Stimulated activated CD4-positive, alpha-beta T cell treated with anti-CD3 and anti-CD28 coated beads, Interleukin-1b, Interleukin-23, amount 100 ng/mL, for 4 hours (primary cell): ENCODE measurements around the gene EBI3.
"Not testable (repeated sequence)": the region's sequence is repeated elsewhere in the genome, so short reads cannot be mapped to it uniquely, and the experiment has no call there.

Experiments used
- DNase-seq, 2 donors: peaks; one replicate each; pipeline ENCODE4 v3.0.0-alpha.2; 2020; ENCODE audit warnings: low read depth in 2 of 2

EBI3 gene

GRCh38 chr19:4200940-4201542, 28.3 kb upstream of the EBI3 start:
- DNase-seq: no peak

DNA sequence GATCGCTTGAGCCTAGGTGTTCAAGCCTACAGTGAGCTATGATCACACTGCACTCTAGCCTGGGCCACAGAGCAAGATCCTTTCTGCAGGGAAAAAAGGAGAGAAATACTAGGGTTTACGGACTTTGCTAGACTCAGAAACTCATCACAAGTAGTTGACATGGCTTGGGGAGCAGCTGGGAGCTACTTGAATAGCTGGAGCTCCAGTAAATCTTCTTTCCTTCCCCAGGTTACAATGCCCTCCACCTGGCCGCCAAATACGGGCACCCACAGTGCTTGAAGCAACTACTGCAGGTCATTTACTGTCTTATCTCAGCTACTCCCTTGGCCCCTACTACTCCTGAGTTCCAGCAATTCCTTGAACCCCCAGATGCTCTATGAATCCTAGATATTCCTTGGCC, 27.5 kb upstream of the EBI3 start:
- DNase-seq: no peak

DNA sequence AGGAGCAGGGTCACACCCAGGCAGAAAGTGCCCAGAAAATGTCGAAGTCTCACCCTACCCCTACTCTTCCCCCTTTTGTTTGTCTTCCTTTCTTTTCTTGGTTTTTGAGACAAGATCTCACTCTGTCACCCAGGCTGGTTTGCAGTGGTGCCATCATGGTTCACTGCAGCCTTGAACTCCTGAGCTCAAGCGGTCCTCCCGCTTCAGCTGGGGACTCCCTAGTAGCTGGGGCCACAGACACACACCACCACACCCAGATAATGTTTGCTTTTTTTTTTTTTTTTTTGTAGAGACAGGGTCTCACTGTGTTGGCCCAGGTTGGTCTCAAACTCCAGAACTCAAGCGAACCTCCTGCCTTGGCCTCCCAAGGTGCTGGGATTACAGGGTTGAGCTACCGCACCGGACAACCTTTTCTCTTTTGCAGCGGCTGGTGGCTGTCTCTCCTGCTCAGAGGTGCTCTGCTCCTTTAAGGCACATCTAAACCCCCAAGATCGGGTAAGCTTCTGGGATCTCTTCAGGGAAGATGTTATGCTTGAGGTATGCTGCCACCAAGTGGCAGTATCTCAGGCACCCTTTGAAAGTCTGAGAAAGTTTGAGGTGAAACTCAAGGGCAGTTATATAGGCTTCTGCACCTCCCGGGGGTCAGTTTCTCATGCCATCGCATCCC, 22.4 kb upstream of the EBI3 start:
- DNase-seq: no peak

DNA sequence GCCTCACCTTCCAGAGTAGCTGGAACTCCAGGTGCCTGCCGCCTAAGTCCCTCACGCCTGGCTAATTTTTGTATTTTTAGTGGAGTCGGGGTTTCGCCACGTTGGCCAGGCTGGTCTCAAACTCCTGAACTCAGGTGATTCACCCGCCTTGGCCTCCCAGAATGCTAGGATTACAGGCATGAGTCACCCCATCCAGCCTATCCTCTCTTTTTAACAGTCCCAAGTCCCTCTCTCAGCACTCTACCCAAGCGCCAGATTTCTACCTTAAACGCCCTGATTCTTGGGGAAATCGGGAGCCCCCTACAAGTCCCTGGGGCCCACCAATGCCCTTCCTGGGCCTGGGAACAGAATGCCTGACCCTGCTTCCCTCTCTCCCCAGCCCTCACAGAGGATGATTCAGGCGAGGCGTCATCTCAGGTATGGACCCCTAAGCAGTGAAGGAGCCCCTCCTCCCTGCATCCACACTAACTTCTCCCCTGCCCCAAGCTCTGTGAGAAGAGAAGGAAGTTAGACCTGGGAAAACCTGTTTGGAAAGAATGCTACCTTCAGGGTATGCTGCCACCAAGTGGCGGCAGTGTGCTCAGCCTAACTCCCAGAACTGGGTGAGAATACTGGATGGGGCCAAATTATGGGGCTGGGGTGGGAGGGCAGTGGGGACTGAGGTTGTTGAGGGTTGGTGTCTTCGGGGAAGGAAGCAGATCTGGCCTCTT, 20.8 kb upstream of the EBI3 start:
- DNase-seq: no peak

- no peak for DNase-seq
Measured at GRCh38 chr19:4210166-4210731, 19.1 kb upstream of the EBI3 start.

DNA sequence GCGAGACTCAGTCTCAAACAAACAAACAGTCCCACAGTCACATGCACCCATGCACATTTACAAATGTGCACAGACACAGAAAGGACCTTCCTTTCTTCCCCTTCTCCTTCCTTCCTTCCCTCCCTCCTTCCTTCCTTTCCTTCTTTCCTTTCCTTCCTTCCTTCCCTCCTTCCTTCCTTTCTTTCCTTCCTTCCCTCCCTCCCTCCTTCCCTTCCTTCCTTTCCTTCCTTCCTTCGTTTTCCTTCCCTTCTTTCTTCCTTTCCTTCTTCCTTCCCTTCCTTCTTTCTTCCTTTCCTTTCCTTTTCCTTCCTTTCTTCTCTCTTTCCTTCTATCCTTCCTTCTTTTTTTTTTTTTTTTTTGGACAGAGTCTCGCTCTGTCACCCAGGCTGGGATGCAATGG, 16.2 kb upstream of the EBI3 start:
- no peak for DNase-seq

DNA sequence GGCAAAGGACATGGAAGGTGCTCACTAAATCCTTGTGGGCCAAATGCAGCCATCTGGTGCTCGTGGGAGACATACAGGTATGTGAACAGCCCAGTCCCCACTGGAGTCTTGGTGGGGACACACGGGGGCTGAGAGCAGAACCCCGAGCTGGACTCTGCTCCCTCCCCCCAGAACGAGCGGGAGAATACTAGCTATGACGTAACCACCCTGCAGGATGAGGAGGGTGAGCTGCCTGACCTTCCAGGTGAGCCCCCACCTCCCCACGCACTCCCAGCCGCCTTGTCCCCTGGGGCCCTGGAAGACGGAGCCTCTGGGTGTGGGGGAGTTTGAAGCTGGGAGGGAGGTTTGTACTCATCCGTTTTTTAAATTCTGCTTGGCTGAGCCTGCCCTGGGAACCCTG, 13.5 kb upstream of the EBI3 start:
- DNase-seq: no peak

DNA sequence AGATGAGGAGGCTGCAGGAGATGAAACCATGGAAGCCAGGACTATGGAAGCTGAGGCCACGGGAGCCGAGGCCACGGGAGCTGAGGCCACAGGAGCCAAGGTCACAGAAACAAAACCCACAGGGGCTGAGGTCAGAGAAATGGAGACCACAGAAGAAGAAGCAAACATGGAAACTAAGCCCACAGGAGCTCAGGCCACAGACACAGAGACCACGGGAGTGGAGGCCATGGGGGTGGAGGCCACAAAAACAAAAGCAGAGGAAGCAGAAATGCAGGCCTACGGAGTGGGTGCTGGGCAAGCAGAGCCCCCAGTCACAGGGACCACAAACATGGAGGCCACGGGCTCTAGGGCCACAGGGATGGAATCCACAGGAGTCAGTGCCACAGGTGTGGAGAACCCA, 12.5 kb upstream of the EBI3 start:
- DNase-seq: no peak

- DNase-seq: no peak
Measured at GRCh38 chr19:4217429-4218264, 11.7 kb upstream of the EBI3 start.

GRCh38 chr19:4218523-4218922, 10.8 kb upstream of the EBI3 start:
- not testable (repeated sequence) for DNase-seq

- DNase-seq: no peak
Measured at GRCh38 chr19:4220188-4220587, 9.1 kb upstream of the EBI3 start.

DNA sequence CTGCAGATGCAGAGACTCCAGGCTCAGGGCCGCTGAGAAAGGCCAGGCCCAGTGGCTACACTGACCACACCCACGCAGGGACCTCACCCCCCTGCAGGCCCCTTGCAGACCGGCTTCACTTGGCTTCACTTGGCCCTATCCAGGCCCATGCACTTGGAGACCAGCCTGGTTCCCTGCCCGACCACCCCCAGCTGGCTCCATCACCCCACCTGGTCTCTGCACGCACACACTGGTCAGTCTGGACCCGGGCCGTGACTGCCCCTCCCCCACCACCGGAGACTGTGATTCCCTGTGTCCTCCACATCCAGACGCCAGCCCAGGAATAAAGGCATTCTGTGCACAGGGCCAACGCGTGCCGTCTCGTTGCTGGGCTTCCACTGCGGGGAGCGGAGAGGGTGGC, 4.9 kb upstream of the EBI3 start:
- no peak for DNase-seq

- DNase-seq: no peak
Measured at GRCh38 chr19:4225885-4226284, 3.4 kb upstream of the EBI3 start.

DNA sequence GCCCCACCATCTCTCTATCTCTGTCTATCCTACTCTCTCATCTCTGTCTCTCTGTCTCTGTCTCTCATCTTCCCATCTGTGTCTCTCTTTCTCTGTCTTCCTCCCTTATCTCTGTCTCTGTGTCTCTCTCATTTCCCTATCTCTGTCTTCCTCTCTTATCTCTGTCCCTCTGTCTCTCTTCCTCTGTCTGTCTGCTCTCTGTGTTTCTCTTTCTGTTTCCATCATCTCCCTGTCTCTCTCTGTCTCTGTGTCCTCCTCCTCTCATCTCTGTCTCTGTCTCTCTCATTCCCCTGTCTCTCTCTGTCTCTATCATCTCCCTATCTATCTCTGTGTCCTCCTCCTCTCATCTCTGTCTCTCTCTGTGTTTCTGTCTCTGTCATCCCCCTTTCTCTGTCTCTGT, 1.6 kb upstream of the EBI3 start:
- no peak for DNase-seq

GRCh38 chr19:4228765-4229178, 551 bp upstream of the EBI3 start:
- DNase-seq: no peak

GRCh38 chr19:4230237-4230636, 914 bp downstream of the EBI3 start:
- not testable (repeated sequence) for DNase-seq

GRCh38 chr19:4231521-4231920, 2.2 kb downstream of the EBI3 start:
- not testable (repeated sequence) for DNase-seq

GRCh38 chr19:4232139-4232538, 2.8 kb downstream of the EBI3 start:
- not testable (repeated sequence) for DNase-seq

DNA sequence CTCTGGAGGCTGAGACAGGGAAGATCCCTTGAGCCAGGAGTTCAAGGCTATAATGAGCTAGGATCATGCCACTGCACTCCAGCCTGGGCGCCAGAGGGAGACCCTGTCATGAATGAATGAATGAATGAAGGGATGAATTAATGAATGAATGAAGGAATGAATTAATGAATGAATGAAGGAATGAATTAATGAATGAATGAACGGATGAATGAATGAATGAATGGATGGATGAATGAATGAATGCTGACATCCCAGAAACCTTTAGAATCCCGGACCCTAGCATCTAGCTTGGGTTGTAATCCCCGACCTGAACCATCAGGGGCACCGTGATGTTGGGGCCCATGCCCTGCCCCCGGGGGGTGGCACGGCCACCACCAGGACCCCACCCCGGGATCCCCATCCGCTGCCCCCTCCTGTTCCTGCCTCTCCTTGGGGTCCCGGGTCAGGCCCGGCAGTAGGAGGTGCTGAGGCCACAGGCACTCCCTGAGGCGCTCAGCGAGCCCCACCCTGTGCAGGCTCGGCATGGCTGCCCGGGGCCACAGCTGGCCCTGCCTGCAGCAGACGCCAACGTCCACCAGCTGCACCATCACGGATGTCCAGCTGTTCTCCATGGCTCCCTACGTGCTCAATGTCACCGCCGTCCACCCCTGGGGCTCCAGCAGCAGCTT, 3.4 kb downstream of the EBI3 start:
- no peak for DNase-seq

- peak; percentile 67 for DNase-seq
Measured at GRCh38 chr19:4233282-4233853, 4.0 kb downstream of the EBI3 start.
